GM19328 (cell line): ENCODE data around the gene ARHGAP15.

Experiments used
- ATAC-seq: cut with Tn5 transposase; IDR thresholded peaks from one replicate; pipeline ENCODE4 v1.9.1; 2021; ENCODE audit warnings: mild to moderate bottlenecking, moderate library complexity; ENCODE audit not compliant: unreplicated experiment

Gene ARHGAP15

GRCh38 chr2:143604566-143604959 is 475.3 kb downstream of the ARHGAP15 start:
- no peak for ATAC-seq

- no peak for ATAC-seq
Measured at GRCh38 chr2:143607231-143608062, 478.2 kb downstream of the ARHGAP15 start.

- ATAC-seq: no peak
Measured at GRCh38 chr2:143608063-143608423, 478.8 kb downstream of the ARHGAP15 start.

- ATAC-seq: no peak
Measured at GRCh38 chr2:143608758-143609157, 479.5 kb downstream of the ARHGAP15 start.

- no peak for ATAC-seq
Measured at GRCh38 chr2:143611336-143611735, 482.1 kb downstream of the ARHGAP15 start.

GRCh38 chr2:143615562-143615961 is 486.3 kb downstream of the ARHGAP15 start:
- ATAC-seq: no peak

- no peak for ATAC-seq
Measured at GRCh38 chr2:143616452-143616851, 487.2 kb downstream of the ARHGAP15 start.

GRCh38 chr2:143617803-143618415 is 488.7 kb downstream of the ARHGAP15 start:
- ATAC-seq: no peak

GRCh38 chr2:143622106-143622505 is 492.9 kb downstream of the ARHGAP15 start:
- ATAC-seq: no peak

GRCh38 chr2:143623231-143623908 is 494.2 kb downstream of the ARHGAP15 start:
- ATAC-seq: no peak

- ATAC-seq: no peak
Measured at GRCh38 chr2:143623909-143624260, 494.7 kb downstream of the ARHGAP15 start.

- no peak for ATAC-seq
Measured at GRCh38 chr2:143629340-143629739, 500.1 kb downstream of the ARHGAP15 start.

- ATAC-seq: no peak
Measured at GRCh38 chr2:143632751-143633374, 503.6 kb downstream of the ARHGAP15 start.

GRCh38 chr2:143633419-143633818 is 504.2 kb downstream of the ARHGAP15 start:
- ATAC-seq: no peak

- ATAC-seq: no peak
Measured at GRCh38 chr2:143635302-143635701, 506.1 kb downstream of the ARHGAP15 start.

GRCh38 chr2:143635936-143636335 is 506.7 kb downstream of the ARHGAP15 start:
- ATAC-seq: no peak

GRCh38 chr2:143640826-143641225 is 511.6 kb downstream of the ARHGAP15 start:
- no peak for ATAC-seq

- ATAC-seq: no peak
Measured at GRCh38 chr2:143645921-143646645, 516.9 kb downstream of the ARHGAP15 start.

- ATAC-seq: no peak
Measured at GRCh38 chr2:143649226-143649740, 520.1 kb downstream of the ARHGAP15 start.

- ATAC-seq: no peak
Measured at GRCh38 chr2:143652692-143653091, 523.5 kb downstream of the ARHGAP15 start.

- ATAC-seq: no peak
Measured at GRCh38 chr2:143668234-143668633, 539.0 kb downstream of the ARHGAP15 start.
